ENCODE data around the gene ADISSP. TPM values are rescaled to one million over a fixed set of nuclear protein-coding genes. Genes with fewer than 3 reads are reported as not detected.

Gene ADISSP
- total and polyA plus RNA-seq, 2 of the 13 experiments (the other 11 are each of a cell fraction or from before 2014, with no cell fraction given) = 38.3 to 90.6 TPM

DNA sequence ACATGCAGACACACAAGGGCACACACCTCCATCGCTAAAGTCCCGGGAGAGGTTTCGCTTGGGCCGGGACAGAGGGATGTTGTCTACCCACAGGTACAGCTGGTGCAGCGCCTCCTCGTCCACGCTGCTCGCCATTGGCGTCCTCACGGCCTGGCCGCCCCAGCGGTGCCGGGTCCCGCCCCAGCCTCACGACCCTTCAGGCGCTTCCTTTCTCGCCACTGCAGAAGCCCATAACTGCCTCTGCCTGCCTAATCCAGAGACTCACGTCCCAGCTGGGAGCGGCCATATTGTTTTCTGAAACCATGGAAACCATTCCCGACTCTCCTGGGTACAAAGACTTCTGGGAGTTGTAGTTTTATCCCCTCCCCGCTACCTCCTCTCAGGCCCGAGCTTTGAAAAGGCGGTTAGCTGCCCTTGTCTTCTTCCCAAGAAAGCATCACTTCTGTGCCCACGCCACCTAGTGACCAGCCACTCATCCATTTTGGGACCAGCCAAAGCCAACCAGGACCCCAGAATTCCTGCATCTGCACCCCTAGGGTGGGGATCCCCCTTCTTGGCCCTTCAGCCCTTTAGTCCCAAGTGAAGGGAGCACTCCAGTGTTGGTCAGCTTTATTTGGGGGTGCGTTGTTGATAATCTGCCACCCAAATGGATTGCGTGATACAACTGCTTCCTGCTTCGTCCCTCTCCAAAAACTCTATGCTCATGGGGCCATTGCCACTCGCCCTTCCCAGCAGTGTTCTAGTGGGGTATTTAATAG is 13.8 kb upstream of the ADISSP start, which contains the start of gene SPEF1 (continued):
- TF ChIP-seq, protein P1, sequence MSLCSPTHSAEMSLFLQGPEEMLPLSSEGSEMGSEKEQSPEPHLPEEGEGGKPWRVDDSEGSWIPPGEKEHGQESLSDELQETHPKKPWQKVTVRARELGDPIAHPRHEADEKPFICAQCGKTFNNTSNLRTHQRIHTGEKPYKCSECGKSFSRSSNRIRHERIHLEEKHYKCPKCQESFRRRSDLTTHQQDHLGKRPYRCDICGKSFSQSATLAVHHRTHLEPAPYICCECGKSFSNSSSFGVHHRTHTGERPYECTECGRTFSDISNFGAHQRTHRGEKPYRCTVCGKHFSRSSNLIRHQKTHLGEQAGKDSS (CRISPR knock-in tag; IDR thresholded peaks at IDR 0.05; ENCODE audit: borderline replicate concordance, low read depth) = peak; percentile 28; the same call in 1 of the 2 replicates
- no peak for TF ChIP-seq NCOA5 (CRISPR knock-in tag; IDR thresholded peaks at IDR 0.05)
- TF ChIP-seq ZKSCAN8 (CRISPR knock-in tag; IDR thresholded peaks at IDR 0.05; ENCODE audit: borderline replicate concordance) = peak; percentile 59; the same call in 1 of the 2 replicates
- peak; percentile 10; the same call in 1 of the 2 replicates for TF ChIP-seq SP5 (CRISPR knock-in tag; IDR thresholded peaks at IDR 0.05; ENCODE audit: borderline replicate concordance, low read depth)
- TF ChIP-seq SP2 (CRISPR knock-in tag; IDR thresholded peaks at IDR 0.05) = no peak
- no peak for TF ChIP-seq MEIS1 (CRISPR knock-in tag; IDR thresholded peaks at IDR 0.05; ENCODE audit: borderline replicate concordance)
- TF ChIP-seq ZNF788 (CRISPR knock-in tag; IDR thresholded peaks at IDR 0.05; ENCODE audit: borderline replicate concordance) = no peak; the same call in 1 of the 2 replicates
- TF ChIP-seq, protein P2, sequence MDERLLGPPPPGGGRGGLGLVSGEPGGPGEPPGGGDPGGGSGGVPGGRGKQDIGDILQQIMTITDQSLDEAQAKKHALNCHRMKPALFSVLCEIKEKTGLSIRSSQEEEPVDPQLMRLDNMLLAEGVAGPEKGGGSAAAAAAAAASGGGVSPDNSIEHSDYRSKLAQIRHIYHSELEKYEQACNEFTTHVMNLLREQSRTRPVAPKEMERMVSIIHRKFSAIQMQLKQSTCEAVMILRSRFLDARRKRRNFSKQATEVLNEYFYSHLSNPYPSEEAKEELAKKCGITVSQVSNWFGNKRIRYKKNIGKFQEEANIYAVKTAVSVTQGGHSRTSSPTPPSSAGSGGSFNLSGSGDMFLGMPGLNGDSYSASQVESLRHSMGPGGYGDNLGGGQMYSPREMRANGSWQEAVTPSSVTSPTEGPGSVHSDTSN (CRISPR knock-in tag; IDR thresholded peaks at IDR 0.05) = no peak
- TF ChIP-seq, protein P3, sequence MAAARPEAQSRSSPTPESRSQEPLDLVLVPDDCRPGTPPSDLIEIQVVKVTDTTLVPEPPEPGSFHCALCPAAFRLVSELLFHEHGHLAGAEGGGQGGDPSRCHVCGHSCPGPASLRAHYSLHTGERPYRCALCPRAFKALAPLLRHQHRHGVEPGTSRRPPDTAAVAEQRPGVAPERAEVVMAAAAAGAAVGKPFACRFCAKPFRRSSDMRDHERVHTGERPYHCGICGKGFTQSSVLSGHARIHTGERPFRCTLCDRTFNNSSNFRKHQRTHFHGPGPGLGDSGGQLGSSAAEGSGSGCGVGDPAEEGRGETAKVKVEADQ (CRISPR knock-in tag; IDR thresholded peaks at IDR 0.05; ENCODE audit: borderline replicate concordance) = no peak
- no peak for TF ChIP-seq TEAD2 (CRISPR knock-in tag; IDR thresholded peaks at IDR 0.05)
- no peak; the same call in 1 of the 2 replicates for TF ChIP-seq DMAP1 (CRISPR knock-in tag; IDR thresholded peaks at IDR 0.05)
- TF ChIP-seq HOXA7 (CRISPR knock-in tag; IDR thresholded peaks at IDR 0.05) = no peak
- no peak; the same call in 1 of the 2 replicates for TF ChIP-seq ZNF782 (CRISPR knock-in tag; IDR thresholded peaks at IDR 0.05; ENCODE audit: borderline replicate concordance)
- TF ChIP-seq, protein P4, sequence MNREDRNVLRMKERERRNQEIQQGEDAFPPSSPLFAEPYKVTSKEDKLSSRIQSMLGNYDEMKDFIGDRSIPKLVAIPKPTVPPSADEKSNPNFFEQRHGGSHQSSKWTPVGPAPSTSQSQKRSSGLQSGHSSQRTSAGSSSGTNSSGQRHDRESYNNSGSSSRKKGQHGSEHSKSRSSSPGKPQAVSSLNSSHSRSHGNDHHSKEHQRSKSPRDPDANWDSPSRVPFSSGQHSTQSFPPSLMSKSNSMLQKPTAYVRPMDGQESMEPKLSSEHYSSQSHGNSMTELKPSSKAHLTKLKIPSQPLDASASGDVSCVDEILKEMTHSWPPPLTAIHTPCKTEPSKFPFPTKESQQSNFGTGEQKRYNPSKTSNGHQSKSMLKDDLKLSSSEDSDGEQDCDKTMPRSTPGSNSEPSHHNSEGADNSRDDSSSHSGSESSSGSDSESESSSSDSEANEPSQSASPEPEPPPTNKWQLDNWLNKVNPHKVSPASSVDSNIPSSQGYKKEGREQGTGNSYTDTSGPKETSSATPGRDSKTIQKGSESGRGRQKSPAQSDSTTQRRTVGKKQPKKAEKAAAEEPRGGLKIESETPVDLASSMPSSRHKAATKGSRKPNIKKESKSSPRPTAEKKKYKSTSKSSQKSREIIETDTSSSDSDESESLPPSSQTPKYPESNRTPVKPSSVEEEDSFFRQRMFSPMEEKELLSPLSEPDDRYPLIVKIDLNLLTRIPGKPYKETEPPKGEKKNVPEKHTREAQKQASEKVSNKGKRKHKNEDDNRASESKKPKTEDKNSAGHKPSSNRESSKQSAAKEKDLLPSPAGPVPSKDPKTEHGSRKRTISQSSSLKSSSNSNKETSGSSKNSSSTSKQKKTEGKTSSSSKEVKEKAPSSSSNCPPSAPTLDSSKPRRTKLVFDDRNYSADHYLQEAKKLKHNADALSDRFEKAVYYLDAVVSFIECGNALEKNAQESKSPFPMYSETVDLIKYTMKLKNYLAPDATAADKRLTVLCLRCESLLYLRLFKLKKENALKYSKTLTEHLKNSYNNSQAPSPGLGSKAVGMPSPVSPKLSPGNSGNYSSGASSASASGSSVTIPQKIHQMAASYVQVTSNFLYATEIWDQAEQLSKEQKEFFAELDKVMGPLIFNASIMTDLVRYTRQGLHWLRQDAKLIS (CRISPR knock-in tag; IDR thresholded peaks at IDR 0.05) = no peak
- TF ChIP-seq ADNP (CRISPR knock-in tag; IDR thresholded peaks at IDR 0.05) = no peak
- no peak for TF ChIP-seq NPAS2 (CRISPR knock-in tag; IDR thresholded peaks at IDR 0.05; ENCODE audit: borderline replicate concordance)
- TF ChIP-seq ZFP90 (CRISPR knock-in tag; IDR thresholded peaks at IDR 0.05; ENCODE audit: borderline replicate concordance) = 0 out of 2 replicates have a peak, but pooled peaks have one; percentile 41
- TF ChIP-seq, protein P5, sequence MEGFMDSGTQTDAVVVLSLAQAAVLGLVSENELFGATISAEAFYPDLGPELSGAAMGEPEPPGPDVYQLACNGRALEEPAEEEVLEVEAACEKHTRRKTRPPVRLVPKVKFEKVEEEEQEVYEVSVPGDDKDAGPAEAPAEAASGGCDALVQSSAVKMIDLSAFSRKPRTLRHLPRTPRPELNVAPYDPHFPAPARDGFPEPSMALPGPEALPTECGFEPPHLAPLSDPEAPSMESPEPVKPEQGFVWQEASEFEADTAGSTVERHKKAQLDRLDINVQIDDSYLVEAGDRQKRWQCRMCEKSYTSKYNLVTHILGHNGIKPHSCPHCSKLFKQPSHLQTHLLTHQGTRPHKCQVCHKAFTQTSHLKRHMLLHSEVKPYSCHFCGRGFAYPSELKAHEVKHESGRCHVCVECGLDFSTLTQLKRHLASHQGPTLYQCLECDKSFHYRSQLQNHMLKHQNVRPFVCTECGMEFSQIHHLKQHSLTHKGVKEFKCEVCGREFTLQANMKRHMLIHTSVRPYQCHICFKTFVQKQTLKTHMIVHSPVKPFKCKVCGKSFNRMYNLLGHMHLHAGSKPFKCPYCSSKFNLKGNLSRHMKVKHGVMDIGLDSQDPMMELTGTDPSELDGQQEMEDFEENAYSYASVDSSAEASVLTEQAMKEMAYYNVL (CRISPR knock-in tag; IDR thresholded peaks at IDR 0.05; ENCODE audit: borderline replicate concordance) = no peak
- TF ChIP-seq SALL1 (CRISPR knock-in tag; IDR thresholded peaks at IDR 0.05) = 0 out of 2 replicates have a peak, but pooled peaks have one; percentile 32
- TF ChIP-seq PCBP1 (IDR thresholded peaks at IDR 0.05; ENCODE audit: borderline replicate concordance, low read depth, low read length) = no peak
- 0 out of 2 replicates have a peak, but pooled peaks have one; percentile 37 for TF ChIP-seq ZSCAN9 (CRISPR knock-in tag; IDR thresholded peaks at IDR 0.05; ENCODE audit: borderline replicate concordance)

All from HepG2 (cell line).